Measurements from ENCODE around the gene PODXL2. TPM values are rescaled to one million over a fixed set of nuclear protein-coding genes. Genes with fewer than 3 reads are reported as not detected.

The PODXL2 gene
- total RNA-seq, 2 donors from 2014 or later = 0.43 to 1.8 TPM

GRCh38 chr3:127711021-127711695 lies 82.2 kb downstream of the PODXL2 start:
- H3K27ac Mint-ChIP-seq = no peak overlapping the region
- H3K36me3 Mint-ChIP-seq = no peaks in the 10 kb centered on the region
- ATAC-seq (no peak), DNase-seq (ENCODE audit: low spot score in 2 of 2) (no peak)
- no peaks in the 10 kb centered on the region for H3K9me3 Mint-ChIP-seq

GRCh38 chr3:127711896-127712295 lies 82.9 kb downstream of the PODXL2 start:
- Mint-ChIP-seq H3K9me3 (no peaks in the 10 kb centered on the region), H3K27ac (no peak overlapping the region), H3K36me3 (no peaks in the 10 kb centered on the region)
- DNase-seq (ENCODE audit: low spot score in 2 of 2) (no peak), ATAC-seq (no peak)

DNA sequence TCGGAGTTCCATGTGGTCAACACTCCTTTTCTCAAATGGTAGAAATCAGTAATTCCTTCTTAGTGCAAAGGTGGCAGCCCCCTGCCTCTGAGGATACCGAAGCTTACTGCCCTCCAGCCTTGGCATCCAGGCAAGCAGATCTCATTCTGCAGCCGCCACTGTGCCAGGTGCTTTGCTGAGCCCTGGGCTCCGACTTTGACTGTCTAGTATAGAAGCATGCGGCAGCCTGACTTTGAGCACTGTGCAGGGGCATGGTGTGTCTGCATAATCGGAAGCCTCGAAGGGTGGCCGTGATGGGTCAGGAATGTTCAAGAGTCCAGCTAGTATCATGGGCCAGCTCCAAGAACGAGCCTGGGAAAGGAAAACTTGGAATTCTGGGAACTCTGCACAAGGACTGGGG lies 83.5 kb downstream of the PODXL2 start:
- H3K27ac Mint-ChIP-seq = no peak overlapping the region
- no peak for ATAC-seq
- no peaks in the 10 kb centered on the region for H3K9me3 Mint-ChIP-seq
- H3K36me3 Mint-ChIP-seq = no peaks in the 10 kb centered on the region
- no peak for DNase-seq (ENCODE audit: low spot score in 2 of 2)

DNA sequence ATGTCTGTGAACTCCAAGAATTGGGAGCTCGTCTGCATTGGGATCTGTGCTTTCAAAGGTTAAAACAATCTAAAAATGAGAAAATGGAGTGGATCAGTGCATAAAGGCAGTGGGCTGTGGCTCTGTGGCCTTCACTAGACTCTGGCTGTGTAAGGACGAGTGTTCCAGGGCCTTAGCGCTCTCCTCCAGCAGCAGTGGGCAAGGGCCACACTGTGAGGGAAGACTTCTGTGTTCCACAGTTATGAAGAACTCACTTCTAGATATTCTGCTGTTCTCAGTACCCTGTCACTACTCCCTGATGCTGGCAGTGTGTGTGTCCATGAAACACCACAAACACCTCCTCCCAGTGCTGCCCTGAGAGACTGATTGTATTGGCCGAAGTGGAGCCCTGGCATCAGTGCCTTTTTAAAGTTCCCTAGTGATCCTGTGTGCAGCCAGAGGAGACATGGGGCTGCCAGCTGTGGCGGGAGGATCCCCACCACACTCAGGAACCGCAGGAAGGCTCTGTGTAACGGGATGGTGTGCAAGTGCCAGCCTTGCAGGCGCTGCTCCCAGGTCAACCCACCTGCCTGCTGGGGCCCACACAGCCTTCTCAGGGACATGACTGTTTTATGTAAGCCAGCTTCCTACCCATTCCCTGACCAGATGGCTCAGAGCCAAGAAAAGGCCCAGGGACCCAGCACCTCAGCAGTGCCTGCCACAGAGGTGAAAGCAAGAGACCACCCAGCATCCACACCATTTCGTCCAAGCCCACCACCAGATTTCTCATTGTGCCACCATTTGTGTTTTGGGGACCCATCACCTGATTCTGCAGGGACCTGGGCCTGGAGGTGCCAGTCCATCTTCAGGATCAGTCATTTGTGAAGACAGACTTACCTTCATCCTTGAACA lies 84.1 kb downstream of the PODXL2 start:
- Mint-ChIP-seq H3K36me3 (no peaks in the 10 kb centered on the region), H3K27ac (no peak overlapping the region), H3K9me3 (no peaks in the 10 kb centered on the region)
- ATAC-seq (no peak), DNase-seq (ENCODE audit: low spot score in 2 of 2) (no peak)

DNA sequence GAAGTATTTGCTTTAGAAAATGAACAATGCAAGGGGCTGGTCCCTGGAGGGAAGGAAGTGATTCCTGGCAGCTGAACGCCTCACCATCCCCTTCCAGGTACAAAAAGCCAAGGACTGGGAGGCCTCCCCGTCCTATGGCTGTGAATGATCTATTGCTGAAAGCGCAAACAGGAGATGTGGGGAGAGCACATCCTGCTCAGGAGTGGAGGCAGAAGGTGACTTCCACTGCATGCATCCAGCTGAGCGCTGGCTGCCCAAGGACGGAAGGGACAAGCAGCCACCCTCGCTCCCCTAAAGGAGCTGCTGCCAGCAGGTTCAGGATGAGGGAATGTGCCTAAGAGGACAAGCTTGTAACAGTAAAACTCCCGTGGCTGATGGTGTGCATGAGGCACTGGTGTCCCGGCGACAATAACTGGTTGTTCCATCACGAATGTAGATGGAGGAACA lies 85.2 kb downstream of the PODXL2 start:
- no peak for ATAC-seq
- H3K27ac Mint-ChIP-seq = no peak overlapping the region

DNA sequence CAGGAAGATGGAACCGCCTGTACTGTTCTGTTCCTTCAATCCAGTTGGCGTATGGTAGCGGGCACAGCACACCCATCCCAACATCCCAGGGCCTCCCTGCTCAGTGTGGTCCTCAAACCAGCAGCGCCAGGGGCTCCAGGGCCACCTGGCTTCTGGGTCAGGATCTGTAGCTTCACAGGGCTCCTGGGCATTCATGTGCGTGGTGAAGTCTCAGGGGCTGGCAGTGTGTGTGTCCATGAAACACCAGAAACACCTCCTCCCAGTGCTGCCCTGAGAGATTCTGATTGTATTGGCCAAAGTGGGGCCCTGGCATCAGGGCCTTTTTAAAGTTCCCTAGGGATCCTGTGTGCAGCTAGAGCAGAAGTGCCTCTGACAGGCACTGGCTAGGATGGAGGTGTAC lies 85.9 kb downstream of the PODXL2 start:
- no peaks in the 10 kb centered on the region for H3K9me3 Mint-ChIP-seq
- ATAC-seq = no peak
- no peaks in the 10 kb centered on the region for H3K36me3 Mint-ChIP-seq
- DNase-seq (ENCODE audit: low spot score in 2 of 2) = no peak
- H3K27ac Mint-ChIP-seq = no peak overlapping the region

More for the DNA sequence above, 85.2 kb downstream of the PODXL2 start:
- no peaks in the 10 kb centered on the region for H3K9me3 Mint-ChIP-seq
- no peak for DNase-seq (ENCODE audit: low spot score in 2 of 2)
- H3K36me3 Mint-ChIP-seq = no peaks in the 10 kb centered on the region

DNA sequence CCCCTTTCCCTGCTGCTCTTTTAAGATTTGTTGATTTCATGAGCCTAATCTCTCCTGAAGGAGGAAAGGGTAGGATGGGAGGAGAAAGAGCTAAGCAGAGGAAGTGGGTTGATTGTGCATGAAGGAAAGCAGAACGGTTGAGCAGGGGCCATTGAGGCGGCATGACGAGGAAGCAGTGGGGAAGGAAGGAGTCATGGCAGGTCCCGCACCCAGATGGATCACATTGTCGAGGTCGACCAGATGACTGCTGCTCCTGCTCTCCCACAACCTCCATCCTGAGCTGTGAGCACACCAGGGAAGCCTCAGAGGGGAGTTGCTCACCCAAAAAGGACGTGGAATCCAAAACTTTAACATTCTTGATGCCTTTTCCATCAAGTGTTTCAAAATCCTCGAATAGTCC lies 86.5 kb downstream of the PODXL2 start:
- no peaks in the 10 kb centered on the region for H3K9me3 Mint-ChIP-seq
- no peak for ATAC-seq
- H3K27ac Mint-ChIP-seq = no peak overlapping the region
- no peak for DNase-seq (ENCODE audit: low spot score in 2 of 2)
- no peaks in the 10 kb centered on the region for H3K36me3 Mint-ChIP-seq

DNA sequence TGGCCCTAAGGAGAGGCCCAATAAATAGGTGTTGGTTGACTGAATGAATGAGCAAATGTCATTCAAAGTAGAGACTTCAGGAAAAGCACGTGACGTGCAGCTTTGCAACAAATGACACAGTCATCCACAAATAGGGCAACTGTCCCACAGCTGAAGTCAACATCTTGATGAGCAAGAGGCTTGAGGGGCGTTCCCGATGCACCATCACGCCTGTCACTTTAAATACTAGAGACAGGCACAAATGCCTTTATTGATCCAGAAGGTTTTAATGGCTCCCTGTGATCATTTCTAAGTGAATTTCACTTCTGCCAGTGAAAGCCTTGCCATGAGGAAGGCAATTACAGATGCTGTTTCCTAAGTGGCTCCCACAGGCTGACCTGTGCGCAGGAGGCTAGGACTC lies 87.4 kb downstream of the PODXL2 start:
- no peak for ATAC-seq

DNA sequence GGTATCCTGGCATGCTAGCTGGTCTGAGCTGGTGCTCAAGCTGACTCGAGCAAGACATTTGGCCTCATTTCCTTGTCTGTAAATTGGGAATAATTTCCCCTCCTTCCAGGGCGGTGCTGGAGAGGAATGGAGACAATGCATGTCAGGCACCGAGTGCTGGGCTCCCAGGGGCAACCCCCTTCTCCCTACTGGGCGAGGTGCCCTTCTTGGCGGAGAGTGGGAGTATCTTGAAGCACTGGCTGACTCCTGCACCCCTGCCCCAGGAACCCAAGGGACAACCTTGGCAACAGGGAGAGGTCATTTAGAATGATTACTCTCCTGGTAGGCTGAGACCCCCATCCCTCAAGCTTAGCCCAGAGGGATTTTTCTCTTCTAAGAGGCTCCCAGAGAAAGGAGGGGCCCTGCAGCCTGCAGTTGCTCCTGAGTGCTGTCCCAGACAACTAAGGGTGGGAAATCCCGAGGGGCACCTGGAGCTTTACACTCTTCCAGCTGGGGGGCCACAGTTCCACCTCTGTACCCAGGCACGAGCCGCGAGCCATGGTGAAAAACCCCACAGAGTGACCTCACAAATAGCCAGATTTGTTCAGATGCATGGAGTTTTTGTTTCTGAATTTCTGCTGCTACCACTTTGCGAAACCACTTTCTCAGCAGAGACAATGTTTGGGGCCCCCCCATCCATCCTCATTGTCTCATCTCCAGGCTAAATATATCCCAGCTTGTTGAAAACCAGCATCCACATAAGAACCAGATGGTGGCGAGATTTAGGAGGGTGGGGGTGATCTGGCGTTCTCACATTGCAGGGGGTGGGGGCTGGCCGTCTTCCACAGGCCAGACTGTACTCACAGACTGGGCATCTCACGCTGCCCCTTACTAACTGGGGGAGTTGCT lies 88.6 kb downstream of the PODXL2 start:
- Mint-ChIP-seq H3K27ac (no peak overlapping the region), H3K36me3 (no peaks in the 10 kb centered on the region), H3K9me3 (no peaks in the 10 kb centered on the region)
- ATAC-seq (no peak), DNase-seq (ENCODE audit: low spot score in 2 of 2) (no peak)

More for the DNA sequence above, 87.4 kb downstream of the PODXL2 start:
- Mint-ChIP-seq H3K36me3 (no peaks in the 10 kb centered on the region), H3K9me3 (no peaks in the 10 kb centered on the region), H3K27ac (no peak overlapping the region)
- no peak for DNase-seq (ENCODE audit: low spot score in 2 of 2)

GRCh38 chr3:127718245-127718915 lies 89.4 kb downstream of the PODXL2 start:
- H3K9me3 Mint-ChIP-seq = no peaks in the 10 kb centered on the region
- H3K36me3 Mint-ChIP-seq = no peaks in the 10 kb centered on the region
- ATAC-seq = no peak
- H3K27ac Mint-ChIP-seq = no peak overlapping the region
- DNase-seq (ENCODE audit: low spot score in 2 of 2) = no peak

- ATAC-seq = no peak
- DNase-seq (ENCODE audit: low spot score in 2 of 2) = no peak
- H3K27ac Mint-ChIP-seq = no peak overlapping the region
- no peaks in the 10 kb centered on the region for H3K36me3 Mint-ChIP-seq
- no peaks in the 10 kb centered on the region for H3K9me3 Mint-ChIP-seq
Observed at GRCh38 chr3:127718916-127719290, 89.9 kb downstream of the PODXL2 start.

DNA sequence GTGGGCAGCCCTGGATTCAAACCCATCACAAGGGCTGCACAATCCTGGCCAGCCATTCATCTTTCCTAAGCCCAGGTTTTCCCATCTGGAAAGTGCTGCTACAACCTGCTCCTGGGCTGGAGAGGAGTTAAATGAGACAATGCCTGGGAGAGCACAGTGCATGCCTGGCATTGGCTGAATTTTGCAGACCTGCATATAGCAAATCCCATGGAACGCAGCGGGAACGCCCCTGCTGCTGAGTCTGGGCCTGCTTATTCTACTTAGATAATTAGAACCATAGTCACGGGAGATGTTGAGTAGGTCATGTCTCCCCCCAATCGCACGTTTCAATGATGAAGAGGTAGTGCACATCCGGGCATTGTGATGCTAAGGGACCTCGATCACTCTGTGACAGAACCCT lies 90.4 kb downstream of the PODXL2 start:
- no peaks in the 10 kb centered on the region for H3K36me3 Mint-ChIP-seq
- no peak for ATAC-seq
- DNase-seq (ENCODE audit: low spot score in 2 of 2) = no peak
- H3K9me3 Mint-ChIP-seq = no peaks in the 10 kb centered on the region
- no peak overlapping the region for H3K27ac Mint-ChIP-seq

DNA sequence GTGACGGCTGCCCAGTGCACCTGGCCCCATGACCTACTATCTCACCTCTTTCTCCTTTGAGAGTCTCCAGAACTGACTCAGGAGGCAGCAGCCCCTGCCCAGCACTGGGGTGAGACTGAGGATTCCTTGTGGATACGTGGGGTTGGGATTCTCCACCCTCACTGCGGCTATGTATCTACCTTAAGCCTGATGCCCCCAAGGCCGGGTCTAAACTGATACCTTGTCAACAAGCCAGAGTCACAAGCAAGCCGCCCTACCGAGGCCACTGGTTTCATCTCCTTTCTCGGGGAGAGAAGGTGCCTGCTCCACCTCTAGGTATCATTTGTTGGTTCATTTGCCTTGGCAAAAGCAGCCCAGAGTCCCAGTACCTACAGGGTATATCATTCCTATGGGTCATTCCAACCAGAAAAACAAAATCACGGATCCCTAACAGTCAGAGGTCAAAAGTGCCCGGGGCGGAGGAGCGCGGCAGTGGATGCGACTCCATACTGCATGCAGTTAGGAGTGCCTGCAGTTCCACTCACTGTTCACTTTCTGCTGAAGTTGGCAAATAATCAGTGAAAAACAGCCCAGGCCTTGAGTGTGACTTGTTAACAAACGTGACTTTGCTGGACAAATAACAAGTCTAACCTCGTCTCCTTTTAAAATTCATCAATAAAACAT lies 91.3 kb downstream of the PODXL2 start:
- no peak overlapping the region for H3K27ac Mint-ChIP-seq
- ATAC-seq = no peak
- no peak for DNase-seq (ENCODE audit: low spot score in 2 of 2)
- H3K9me3 Mint-ChIP-seq = no peaks in the 10 kb centered on the region
- no peaks in the 10 kb centered on the region for H3K36me3 Mint-ChIP-seq

DNA sequence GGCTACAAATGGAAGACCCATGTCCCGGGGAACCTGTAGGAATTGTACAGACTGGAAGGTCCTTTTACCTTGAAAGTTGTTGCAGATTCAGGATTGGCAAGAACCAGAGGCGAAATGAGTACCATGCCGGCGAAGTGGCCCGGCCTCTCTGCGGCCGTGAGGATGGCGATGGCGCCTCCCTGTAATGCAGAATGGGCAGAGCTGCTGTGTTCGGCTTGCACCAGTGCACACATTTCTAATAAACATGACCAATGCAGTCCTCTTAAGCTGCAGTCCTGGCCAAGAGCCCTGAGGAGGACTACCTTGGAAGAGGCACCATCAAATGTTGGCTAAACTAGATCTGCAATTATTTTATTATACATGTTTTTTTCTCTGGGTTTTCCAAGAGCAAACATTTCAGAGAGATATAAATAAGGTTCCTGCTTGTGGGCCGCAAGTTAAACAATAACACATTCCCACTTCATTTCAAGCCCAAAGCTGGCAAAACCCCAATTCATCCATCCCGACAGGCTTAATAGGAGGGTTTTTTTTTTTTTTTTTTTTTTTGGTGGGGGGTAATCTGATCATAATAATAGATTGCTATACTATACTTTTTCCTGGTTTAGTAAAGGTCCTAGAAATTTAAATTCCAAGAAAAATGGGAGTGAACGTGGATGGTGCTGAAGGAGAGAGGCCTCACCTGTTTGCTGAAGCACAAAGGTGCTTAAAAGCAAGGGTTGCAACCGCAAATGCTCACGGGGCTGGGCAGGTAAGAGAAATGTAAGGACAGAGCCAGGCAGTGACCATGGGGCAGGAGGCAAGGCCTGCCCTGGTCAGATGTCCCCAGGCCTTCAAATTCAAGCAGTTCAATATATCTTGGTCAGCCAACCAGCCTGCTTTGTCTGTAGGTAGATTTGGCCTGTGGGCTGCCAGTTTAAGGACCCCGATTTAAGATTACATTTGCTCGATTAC lies 92.3 kb downstream of the PODXL2 start:
- ATAC-seq (no peak), DNase-seq (ENCODE audit: low spot score in 2 of 2) (no peak)
- no peak overlapping the region for H3K27ac Mint-ChIP-seq
- H3K36me3 Mint-ChIP-seq = no peaks in the 10 kb centered on the region
- no peaks in the 10 kb centered on the region for H3K9me3 Mint-ChIP-seq

DNA sequence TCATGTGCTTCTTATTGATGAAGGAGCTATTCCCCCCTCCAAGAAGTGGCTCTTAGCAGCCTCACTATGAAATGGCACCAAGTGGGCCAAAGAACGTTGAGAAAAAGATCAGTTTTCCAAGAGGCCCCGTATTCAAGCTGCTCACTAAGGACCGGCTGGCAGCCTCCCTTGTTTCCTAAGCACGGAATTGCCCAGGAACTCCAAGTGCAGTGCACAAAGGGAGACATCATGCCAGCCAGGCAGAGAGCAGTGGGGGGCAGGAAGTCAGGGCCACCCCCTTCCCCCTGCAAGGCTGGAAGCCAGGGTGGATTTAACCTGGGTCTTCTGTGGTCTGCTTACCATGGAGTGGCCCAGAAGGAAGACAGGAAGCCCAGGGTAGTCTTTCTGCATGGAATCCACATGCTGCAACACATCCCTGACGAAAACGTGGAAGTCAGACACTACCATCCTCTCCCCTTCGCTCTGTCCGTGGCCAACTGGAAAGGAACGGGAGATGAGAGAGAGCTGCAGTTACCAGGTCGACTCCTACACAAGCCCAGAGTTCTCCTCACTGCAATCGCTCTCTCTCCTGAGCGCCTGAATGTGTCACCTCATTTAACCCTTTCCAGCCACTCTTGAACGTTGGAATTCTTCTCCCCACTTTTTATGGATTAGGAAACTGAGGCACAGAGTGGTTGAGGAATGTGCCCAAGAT lies 93.3 kb downstream of the PODXL2 start:
- H3K36me3 Mint-ChIP-seq = no peaks in the 10 kb centered on the region
- H3K9me3 Mint-ChIP-seq = no peaks in the 10 kb centered on the region
- H3K27ac Mint-ChIP-seq = no peak overlapping the region
- DNase-seq (ENCODE audit: low spot score in 2 of 2) (no peak), ATAC-seq (no peak)

All from activated naive CD4-positive, alpha-beta T cell treated with anti-CD3 and anti-CD28 coated beads, Interleukin-2, amount 50 U/mL, for 72 hours (primary cell).